Tibial nerve (tissue), 3 donors: Measurements from ENCODE around the gene CSNK1G2.

Experiments used
- CTCF ChIP-seq, 5 experiments: fragments of 200-600 bp in 3 of 5; fragments of 450-650 bp in 2 of 5; sonication (generic) in 3 of 5; IDR thresholded peaks; one replicate each; pipeline ENCODE4 v1.5.1; 2016 to 2019; ENCODE audit warnings: antibody characterized with exemption in 5 of 5, mild to moderate bottlenecking in 3 of 5, moderate library complexity in 2 of 5
- POLR2A ChIP-seq, 2 donors: fragments of 450-650 bp; IDR thresholded peaks; one replicate each; pipeline ENCODE4 v1.6.1; 2017; ENCODE audit warnings: antibody characterized with exemption in 2 of 2, mild to moderate bottlenecking in 2 of 2, moderate library complexity in 2 of 2

- TF ChIP-seq CTCF (IDR thresholded peaks at IDR 0.05) = no peak
- no peak for TF ChIP-seq POLR2A (IDR thresholded peaks at IDR 0.05)
Observed at GRCh38 chr19:1998712-1999708, 58.0 kb downstream of the CSNK1G2 start.
